IMR-90 (cell line): ENCODE measurements around the gene MISP3. TPM values are rescaled to one million over a fixed set of nuclear protein-coding genes. Genes with fewer than 3 reads are reported as not detected.
A peak's percentile ranks its signal among the peaks of the same experiment; 100 is the strongest.

Experiments used
- ATAC-seq: fragments of 200-7000 bp; cut with Tn5 transposase; 2 replicates; pipeline ENCODE4 v1.9.1; 2020; ENCODE audit warnings: low read depth, mild to moderate bottlenecking, moderate library complexity
- BruUV-seq: library from RNA; stranded (reverse); fragments of 400-500 nt; replicated peaks from 2 replicates; lab custom pipeline; 2021; lab: Mats Ljungman, UMichigan
- CTCF ChIA-PET: fragments of 300-600 bp; formaldehyde crosslinking; extraction: SDS; loops from one replicate; lab custom pipeline; 2021; ENCODE audit warnings: antibody characterized with exemption; lab: Yijun Ruan, JAX
- POLR2A ChIA-PET: fragments of 300-600 bp; sonication (Branson Sonifier 250); formaldehyde crosslinking; loops from one replicate; lab custom pipeline; 2022; ENCODE audit warnings: antibody characterized with exemption; ENCODE audit not compliant: unreplicated experiment; lab: Charles Lee
- DNase-seq: peaks from one replicate; pipeline ENCODE4 v3.0.0; 2013
- H2AFZ ChIP-seq: replicated peaks from 2 replicates; pipeline ENCODE3; 2013; ENCODE audit warnings: low read length, mild to moderate bottlenecking; ENCODE audit not compliant: poor library complexity
- H2AK5ac ChIP-seq: 2 replicates; pipeline ENCODE4 v1.6.1; 2013; ENCODE audit warnings: low read depth, low read length, inconsistent platforms
- H2AK9ac ChIP-seq: replicated peaks from 2 replicates; pipeline ENCODE3; 2013; ENCODE audit warnings: mild to moderate bottlenecking, low read depth, low read length, moderate library complexity; ENCODE audit not compliant: poor library complexity
- H2BK120ac ChIP-seq: 2 replicates; pipeline ENCODE4 v1.6.1; 2013; ENCODE audit warnings: low read depth, low read length, inconsistent platforms
- H2BK15ac ChIP-seq: 3 replicates; pipeline ENCODE4 v1.6.1; 2013; ENCODE audit warnings: low read depth, low read length, inconsistent platforms
- H2BK20ac ChIP-seq: 2 replicates; pipeline ENCODE4 v1.6.1; 2013; ENCODE audit warnings: low read depth, mild to moderate bottlenecking, inconsistent platforms, low read length, moderate library complexity
- H2BK5ac ChIP-seq: 2 replicates; pipeline ENCODE4 v1.6.1; 2013; ENCODE audit warnings: mild to moderate bottlenecking, low read depth, low read length, inconsistent platforms; ENCODE audit not compliant: poor library complexity, severe bottlenecking
- H3K14ac ChIP-seq: replicated peaks from 2 replicates; pipeline ENCODE4 v1.6.1; 2013; ENCODE audit warnings: low read depth, low read length, inconsistent platforms
- H3K18ac ChIP-seq: 2 replicates; pipeline ENCODE4 v1.6.1; 2013; ENCODE audit warnings: low read depth, low read length, control low read depth
- H3K23ac ChIP-seq: 2 replicates; pipeline ENCODE4 v1.6.1; 2013; ENCODE audit warnings: low read depth, low read length, inconsistent platforms
- H3K27ac ChIP-seq: 2 replicates; pipeline ENCODE4 v1.5.1; 2013; ENCODE audit warnings: mild to moderate bottlenecking, control low read depth, low read length; ENCODE audit not compliant: insufficient read depth
- H3K27me3 ChIP-seq: 2 replicates; pipeline ENCODE4 v1.6.1; 2013; ENCODE audit warnings: low read length; ENCODE audit not compliant: control insufficient read depth, insufficient read depth
- H3K36me3 ChIP-seq: 2 replicates; pipeline ENCODE4 v1.6.1; 2013; ENCODE audit warnings: low read length, mixed read lengths; ENCODE audit not compliant: control insufficient read depth, insufficient read depth
- H3K4ac ChIP-seq: 2 replicates; pipeline ENCODE4 v1.6.1; 2013; ENCODE audit warnings: low read depth, low read length, inconsistent platforms
- H3K4me1 ChIP-seq: 2 replicates; pipeline ENCODE4 v1.6.1; 2013; ENCODE audit warnings: low read length, mixed read lengths; ENCODE audit not compliant: control insufficient read depth, insufficient read depth
- H3K4me2 ChIP-seq: 2 replicates; pipeline ENCODE4 v1.6.1; 2013; ENCODE audit warnings: low read depth, mild to moderate bottlenecking, control low read depth, low read length, moderate library complexity
- H3K4me3 ChIP-seq: 2 replicates; pipeline ENCODE4 v1.5.1; 2013; ENCODE audit warnings: low read depth, mild to moderate bottlenecking, control low read depth, low read length, moderate library complexity; ENCODE audit not compliant: insufficient read depth
- H3K56ac ChIP-seq: 2 replicates; pipeline ENCODE4 v1.6.1; 2013; ENCODE audit warnings: low read length, inconsistent platforms; ENCODE audit not compliant: insufficient read depth; ENCODE audit errors: extremely low read depth
- H3K79me1 ChIP-seq, 2 experiments: 2 replicates each; pipeline ENCODE4 v1.6.1; 2013; ENCODE audit warnings: low read length in 2 of 2, inconsistent platforms in 1 of 2, low read depth in 1 of 2
- H3K9ac ChIP-seq: 2 replicates; pipeline ENCODE4 v1.6.1; 2013; ENCODE audit warnings: low read depth, low read length, control low read depth
- H3K9me1 ChIP-seq: 2 replicates; pipeline ENCODE4 v1.6.1; 2013; ENCODE audit warnings: low read length, inconsistent platforms; ENCODE audit not compliant: insufficient read depth
- H3K9me3 ChIP-seq: 2 replicates; pipeline ENCODE4 v1.6.1; 2013; ENCODE audit warnings: low read length; ENCODE audit not compliant: control insufficient read depth, insufficient read depth
- H4K20me1 ChIP-seq: 2 replicates; pipeline ENCODE4 v1.6.1; 2013; ENCODE audit warnings: low read length, inconsistent platforms; ENCODE audit not compliant: insufficient read depth
- H4K5ac ChIP-seq: 2 replicates; pipeline ENCODE4 v1.6.1; 2013; ENCODE audit warnings: mild to moderate bottlenecking, low read depth, low read length, control low read depth
- H4K8ac ChIP-seq, 2 experiments: 2 replicates each; pipeline ENCODE4 v1.6.1; 2013; ENCODE audit warnings: low read depth in 2 of 2, low read length in 2 of 2, control low read depth in 1 of 2, inconsistent platforms in 1 of 2
- H4K91ac ChIP-seq: 2 replicates; pipeline ENCODE4 v1.6.1; 2013; ENCODE audit warnings: low read depth, low read length, inconsistent platforms; ENCODE audit not compliant: insufficient read depth
- MAZ ChIP-seq: IDR thresholded peaks from 2 replicates; pipeline ENCODE4 v1.6.1; 2012; ENCODE audit warnings: low read depth, mild to moderate bottlenecking, low read length, improper control_type of control experiment, moderate library complexity, borderline replicate concordance
- MXI1 ChIP-seq: IDR thresholded peaks from 2 replicates; pipeline ENCODE4 v1.6.1; 2012; ENCODE audit warnings: low read depth, mild to moderate bottlenecking, low read length, moderate library complexity, borderline replicate concordance
- SMC3 ChIP-seq: fragments of 150-350 bp; IDR thresholded peaks from 2 replicates; pipeline ENCODE4 v1.6.1; 2016; ENCODE audit warnings: low read depth, mild to moderate bottlenecking, antibody characterized with exemption, low read length, moderate library complexity
- WGBS, 2 experiments: methylation state at CpG; one replicate each; pipeline versions ENCODE4 v1.1.5 to v1.1.7; 2013; ENCODE audit warnings: missing lambda C conversion rate in 2 of 2; ENCODE audit not compliant: insufficient read length in 1 of 2; ENCODE audit errors: extremely low coverage in 2 of 2; 5-methylcytosine and 5-hydroxymethylcytosine counted together
- dilution Hi-C: fragments of 300-500 bp; cut with HindIII; formaldehyde crosslinking; loops from one replicate; pipeline ENCODE4 v1.14.3; 2018; ENCODE audit warnings: low sequenced_read_pairs; ENCODE audit not compliant: unreplicated experiment
- in situ Hi-C: fragments of 300-500 bp; cut with MboI; formaldehyde crosslinking; loops from 3 replicates; pipeline ENCODE4 v1.14.3; 2019; ENCODE audit warnings: low sequenced_read_pairs, inconsistent platforms, mixed read lengths
- intact Hi-C: fragments of 100-400 bp; cut with micrococcal nuclease; formaldehyde crosslinking; loops from 2 replicates; pipeline ENCODE4 v1.10.0; 2022
- polyA plus RNA-seq, 3 experiments: library from polyadenylated mRNA; depleted of rRNA; stranded (reverse); fragments of >200 nt; gene quantifications; 2 replicates each; pipeline ENCODE4 v1.2.3, GENCODE V29; 2012; ENCODE audit warnings: low replicate concordance in 1 of 3
- total RNA-seq: library from RNA; depleted of rRNA; stranded (reverse); fragments of >200 nt; gene quantifications from 2 replicates; pipeline ENCODE4 v1.2.3, GENCODE V29; 2012

MISP3 gene
- total and polyA plus RNA-seq, 2 of the 4 experiments (the other 2 are of a cell fraction): under 0.01 to 0.68 TPM

- intact Hi-C loops: no loop called here
- Histone ChIP-seq H4K20me1 (no peaks in the 10 kb centered on the region), H2BK5ac (no peak overlapping the region), H2AK5ac (no peak overlapping the region), H3K27me3 (no peaks in the 10 kb centered on the region), H4K5ac (no peak overlapping the region), H2AFZ (no peak overlapping the region), H3K18ac (no peak overlapping the region), H2BK15ac (no peak overlapping the region), H3K27ac (no peak overlapping the region), H2BK20ac (no peak overlapping the region), H3K36me3 (no peaks in the 10 kb centered on the region), H3K56ac (no peak overlapping the region), H3K4ac (no peak overlapping the region), H3K79me1 (no peaks in the 10 kb centered on the region), H4K8ac (no peak overlapping the region), H3K4me2 (no peak overlapping the region), H2AK9ac (peak overlapping the region; percentile 50), H3K4me1 (no peaks in the 10 kb centered on the region), H3K9me1 (no peaks in the 10 kb centered on the region; the same call in 1 of the 2 replicates), H4K91ac (no peak overlapping the region), H3K9ac (no peak overlapping the region), H3K14ac (no peak overlapping the region), H2BK120ac (no peak overlapping the region), H3K23ac (no peak overlapping the region), H3K9me3 (no peaks in the 10 kb centered on the region), H3K4me3 (no peak overlapping the region)
- WGBS, 2 experiments: 94% methylated on average over 5 of the region's 7 CpGs; no CpG with 5 or more reads in 1 of the 2 experiments
- ATAC-seq (no peak), DNase-seq (no peak)
- no TSS peak for BruUV-seq
- dilution Hi-C loops: no loop called here
- POLR2A ChIA-PET: no interaction called here
- CTCF ChIA-PET: no interaction called here
- no peak for TF ChIP-seq SMC3
- TF ChIP-seq MAZ: no peak
- TF ChIP-seq MXI1: no peak
- in situ Hi-C loops: no loop called here
Observed at GRCh38 chr19:14039181-14039580, 33.4 kb upstream of the MISP3 start.
